ENCODE results near the gene GRAMD2B.
A peak's percentile ranks its signal among the peaks of the same experiment; 100 is the strongest.

GRAMD2B gene

GRCh38 chr5:126455728-126456127 lies 32.5 kb downstream of the GRAMD2B start:
- H3K27ac ChIP-seq (ENCODE audit: low read depth, low read length): no peak overlapping the region
- H3K4me3 ChIP-seq (ENCODE audit: low read depth in 1 of 2, low read length in 2 of 2): no peak overlapping the region
- peaks cover 0 to 2% of the 10 kb centered on the region in 2 donors for H3K4me1 ChIP-seq (ENCODE audit: control insufficient read depth in 1 of 2, insufficient read depth in 2 of 2, low read length in 2 of 2)
- no peak overlapping the region for H3K9ac ChIP-seq (ENCODE audit: low read depth in 1 of 2, low read length in 2 of 2)
- H3K36me3 ChIP-seq (ENCODE audit: control insufficient read depth in 1 of 2, insufficient read depth in 2 of 2, low read length in 2 of 2): peaks cover 0 to 4% of the 10 kb centered on the region in 2 donors
- no peaks in the 10 kb centered on the region for H3K9me3 ChIP-seq (ENCODE audit: control insufficient read depth in 1 of 2, low read length in 2 of 2)
- H3K27me3 ChIP-seq (ENCODE audit: control insufficient read depth in 1 of 2, insufficient read depth in 2 of 2, low read length in 2 of 2): no peaks in the 10 kb centered on the region

- no peaks in the 10 kb centered on the region for H3K9me3 ChIP-seq (ENCODE audit: control insufficient read depth in 1 of 2, low read length in 2 of 2)
- H3K27me3 ChIP-seq (ENCODE audit: control insufficient read depth in 1 of 2, insufficient read depth in 2 of 2, low read length in 2 of 2): no peaks in the 10 kb centered on the region
- H3K4me3 ChIP-seq (ENCODE audit: low read depth in 1 of 2, low read length in 2 of 2): no peak overlapping the region
- H3K36me3 ChIP-seq (ENCODE audit: control insufficient read depth in 1 of 2, insufficient read depth in 2 of 2, low read length in 2 of 2): no peaks in the 10 kb centered on the region
- H3K9ac ChIP-seq (ENCODE audit: low read depth in 1 of 2, low read length in 2 of 2): no peak overlapping the region
- H3K27ac ChIP-seq (ENCODE audit: low read depth, low read length): no peak overlapping the region
- no peaks in the 10 kb centered on the region for H3K4me1 ChIP-seq (ENCODE audit: control insufficient read depth in 1 of 2, insufficient read depth in 2 of 2, low read length in 2 of 2)
Measured at GRCh38 chr5:126456217-126456820, 33.1 kb downstream of the GRAMD2B start.

- H3K9ac ChIP-seq (ENCODE audit: low read depth in 1 of 2, low read length in 2 of 2): no peak overlapping the region
- H3K27ac ChIP-seq (ENCODE audit: low read depth, low read length): no peak overlapping the region
- no peaks in the 10 kb centered on the region for H3K9me3 ChIP-seq (ENCODE audit: control insufficient read depth in 1 of 2, low read length in 2 of 2)
- H3K36me3 ChIP-seq (ENCODE audit: control insufficient read depth in 1 of 2, insufficient read depth in 2 of 2, low read length in 2 of 2): no peaks in the 10 kb centered on the region
- peaks cover 11 to 27% of the 10 kb centered on the region in 2 donors for H3K4me1 ChIP-seq (ENCODE audit: control insufficient read depth in 1 of 2, insufficient read depth in 2 of 2, low read length in 2 of 2)
- no peak overlapping the region for H3K4me3 ChIP-seq (ENCODE audit: low read depth in 1 of 2, low read length in 2 of 2)
- no peaks in the 10 kb centered on the region for H3K27me3 ChIP-seq (ENCODE audit: control insufficient read depth in 1 of 2, insufficient read depth in 2 of 2, low read length in 2 of 2)
Measured at GRCh38 chr5:126460459-126460858, 37.2 kb downstream of the GRAMD2B start.

GRCh38 chr5:126460977-126461376 lies 37.8 kb downstream of the GRAMD2B start:
- Histone ChIP-seq H3K36me3 (ENCODE audit: control insufficient read depth in 1 of 2, insufficient read depth in 2 of 2, low read length in 2 of 2) (no peaks in the 10 kb centered on the region), H3K4me1 (ENCODE audit: control insufficient read depth in 1 of 2, insufficient read depth in 2 of 2, low read length in 2 of 2) (peaks cover 11 to 29% of the 10 kb centered on the region in 2 donors), H3K27me3 (ENCODE audit: control insufficient read depth in 1 of 2, insufficient read depth in 2 of 2, low read length in 2 of 2) (no peaks in the 10 kb centered on the region), H3K9me3 (ENCODE audit: control insufficient read depth in 1 of 2, low read length in 2 of 2) (no peaks in the 10 kb centered on the region), H3K4me3 (ENCODE audit: low read depth in 1 of 2, low read length in 2 of 2) (no peak overlapping the region), H3K27ac (ENCODE audit: low read depth, low read length) (no peak overlapping the region), H3K9ac (ENCODE audit: low read depth in 1 of 2, low read length in 2 of 2) (no peak overlapping the region)

- Histone ChIP-seq H3K9ac (ENCODE audit: low read depth in 1 of 2, low read length in 2 of 2) (no peak overlapping the region), H3K4me3 (ENCODE audit: low read depth in 1 of 2, low read length in 2 of 2) (no peak overlapping the region), H3K9me3 (ENCODE audit: control insufficient read depth in 1 of 2, low read length in 2 of 2) (no peaks in the 10 kb centered on the region), H3K27me3 (ENCODE audit: control insufficient read depth in 1 of 2, insufficient read depth in 2 of 2, low read length in 2 of 2) (no peaks in the 10 kb centered on the region), H3K36me3 (ENCODE audit: control insufficient read depth in 1 of 2, insufficient read depth in 2 of 2, low read length in 2 of 2) (peaks cover 0 to 7% of the 10 kb centered on the region in 2 donors), H3K4me1 (ENCODE audit: control insufficient read depth in 1 of 2, insufficient read depth in 2 of 2, low read length in 2 of 2) (peaks cover 11 to 29% of the 10 kb centered on the region in 2 donors), H3K27ac (ENCODE audit: low read depth, low read length) (no peak overlapping the region)
Measured at GRCh38 chr5:126461838-126462237, 38.6 kb downstream of the GRAMD2B start.

GRCh38 chr5:126462239-126463014 lies 39.2 kb downstream of the GRAMD2B start:
- Histone ChIP-seq H3K9ac (ENCODE audit: low read depth in 1 of 2, low read length in 2 of 2) (no peak overlapping the region), H3K27ac (ENCODE audit: low read depth, low read length) (no peak overlapping the region)

GRCh38 chr5:126464016-126464415 lies 40.8 kb downstream of the GRAMD2B start:
- H3K9me3 ChIP-seq (ENCODE audit: control insufficient read depth in 1 of 2, low read length in 2 of 2): no peaks in the 10 kb centered on the region
- H3K27me3 ChIP-seq (ENCODE audit: control insufficient read depth in 1 of 2, insufficient read depth in 2 of 2, low read length in 2 of 2): no peaks in the 10 kb centered on the region
- no peak overlapping the region for H3K9ac ChIP-seq (ENCODE audit: low read depth in 1 of 2, low read length in 2 of 2)
- H3K4me3 ChIP-seq (ENCODE audit: low read depth in 1 of 2, low read length in 2 of 2): no peak overlapping the region
- H3K27ac ChIP-seq (ENCODE audit: low read depth, low read length): no peak overlapping the region
- H3K4me1 ChIP-seq (ENCODE audit: control insufficient read depth in 1 of 2, insufficient read depth in 2 of 2, low read length in 2 of 2): peaks cover 11 to 29% of the 10 kb centered on the region in 2 donors
- H3K36me3 ChIP-seq (ENCODE audit: control insufficient read depth in 1 of 2, insufficient read depth in 2 of 2, low read length in 2 of 2): peaks cover 0 to 8% of the 10 kb centered on the region in 2 donors

More at GRCh38 chr5:126462239-126463014, 39.2 kb downstream of the GRAMD2B start:
- Histone ChIP-seq H3K27me3 (ENCODE audit: control insufficient read depth in 1 of 2, insufficient read depth in 2 of 2, low read length in 2 of 2) (no peaks in the 10 kb centered on the region), H3K36me3 (ENCODE audit: control insufficient read depth in 1 of 2, insufficient read depth in 2 of 2, low read length in 2 of 2) (peaks cover 0 to 8% of the 10 kb centered on the region in 2 donors), H3K4me3 (ENCODE audit: low read depth in 1 of 2, low read length in 2 of 2) (no peak overlapping the region), H3K4me1 (ENCODE audit: control insufficient read depth in 1 of 2, insufficient read depth in 2 of 2, low read length in 2 of 2) (peaks cover 11 to 29% of the 10 kb centered on the region in 2 donors), H3K9me3 (ENCODE audit: control insufficient read depth in 1 of 2, low read length in 2 of 2) (no peaks in the 10 kb centered on the region)

- Histone ChIP-seq H3K9ac (ENCODE audit: low read depth in 1 of 2, low read length in 2 of 2) (no peak overlapping the region), H3K27ac (ENCODE audit: low read depth, low read length) (no peak overlapping the region), H3K36me3 (ENCODE audit: control insufficient read depth in 1 of 2, insufficient read depth in 2 of 2, low read length in 2 of 2) (peaks cover 0 to 8% of the 10 kb centered on the region in 2 donors), H3K4me3 (ENCODE audit: low read depth in 1 of 2, low read length in 2 of 2) (peak overlapping the region in 1 of 2 donors; percentile 6), H3K9me3 (ENCODE audit: control insufficient read depth in 1 of 2, low read length in 2 of 2) (no peaks in the 10 kb centered on the region), H3K27me3 (ENCODE audit: control insufficient read depth in 1 of 2, insufficient read depth in 2 of 2, low read length in 2 of 2) (no peaks in the 10 kb centered on the region), H3K4me1 (ENCODE audit: control insufficient read depth in 1 of 2, insufficient read depth in 2 of 2, low read length in 2 of 2) (peaks cover 15 to 36% of the 10 kb centered on the region in 2 donors)
Measured at GRCh38 chr5:126464959-126465358, 41.8 kb downstream of the GRAMD2B start.

GRCh38 chr5:126468091-126468490 lies 44.9 kb downstream of the GRAMD2B start:
- H3K36me3 ChIP-seq (ENCODE audit: control insufficient read depth in 1 of 2, insufficient read depth in 2 of 2, low read length in 2 of 2): peaks cover 17 to 27% of the 10 kb centered on the region in 2 donors
- H3K27ac ChIP-seq (ENCODE audit: low read depth, low read length): no peak overlapping the region
- no peaks in the 10 kb centered on the region for H3K27me3 ChIP-seq (ENCODE audit: control insufficient read depth in 1 of 2, insufficient read depth in 2 of 2, low read length in 2 of 2)
- H3K4me3 ChIP-seq (ENCODE audit: low read depth in 1 of 2, low read length in 2 of 2): no peak overlapping the region
- no peak overlapping the region for H3K9ac ChIP-seq (ENCODE audit: low read depth in 1 of 2, low read length in 2 of 2)
- peaks cover 16 to 30% of the 10 kb centered on the region in 2 donors for H3K4me1 ChIP-seq (ENCODE audit: control insufficient read depth in 1 of 2, insufficient read depth in 2 of 2, low read length in 2 of 2)
- H3K9me3 ChIP-seq (ENCODE audit: control insufficient read depth in 1 of 2, low read length in 2 of 2): no peaks in the 10 kb centered on the region

- Histone ChIP-seq H3K9me3 (ENCODE audit: control insufficient read depth in 1 of 2, low read length in 2 of 2) (no peaks in the 10 kb centered on the region), H3K9ac (ENCODE audit: low read depth in 1 of 2, low read length in 2 of 2) (no peak overlapping the region), H3K36me3 (ENCODE audit: control insufficient read depth in 1 of 2, insufficient read depth in 2 of 2, low read length in 2 of 2) (peaks cover 29 to 34% of the 10 kb centered on the region in 2 donors), H3K27me3 (ENCODE audit: control insufficient read depth in 1 of 2, insufficient read depth in 2 of 2, low read length in 2 of 2) (no peaks in the 10 kb centered on the region), H3K4me1 (ENCODE audit: control insufficient read depth in 1 of 2, insufficient read depth in 2 of 2, low read length in 2 of 2) (peaks cover 9 to 24% of the 10 kb centered on the region in 2 donors), H3K27ac (ENCODE audit: low read depth, low read length) (no peak overlapping the region), H3K4me3 (ENCODE audit: low read depth in 1 of 2, low read length in 2 of 2) (no peak overlapping the region)
Measured at GRCh38 chr5:126469536-126470316, 46.5 kb downstream of the GRAMD2B start.

Measured in duodenal mucosa (tissue), 2 donors.